ENCODE measurements around the gene CSNK2A2. TPM values are rescaled to one million over a fixed set of nuclear protein-coding genes. Genes with fewer than 3 reads are reported as not detected.

Gene CSNK2A2
- polyA plus RNA-seq, 2 of the 4 experiments (the other 2 are of a cell fraction): 42.5 to 47.6 TPM

- WGBS (ENCODE audit: missing lambda C conversion rate): 93% methylated on average over 23 of the region's 23 CpGs
- FAIRE-seq: no peak
- no peak for TF ChIP-seq JUN (IDR thresholded peaks at IDR 0.05)
- no peak for TF ChIP-seq CBX8 (IDR thresholded peaks at IDR 0.05)
- TF ChIP-seq ELK1 (IDR thresholded peaks at IDR 0.05; ENCODE audit: low read depth, low read length): no peak
- no peak for TF ChIP-seq MYC (IDR thresholded peaks at IDR 0.05; ENCODE audit: borderline replicate concordance, low read length)
- no peak for TF ChIP-seq CHD4 (IDR thresholded peaks at IDR 0.05; ENCODE audit: borderline replicate concordance)
- TF ChIP-seq RCOR1 (IDR thresholded peaks at IDR 0.05; ENCODE audit: low read depth, low read length): no peak
- TF ChIP-seq CHD2 (IDR thresholded peaks at IDR 0.05; ENCODE audit: low read length, partially characterized antibody): no peak
- TF ChIP-seq TP53 (CRISPR knock-in tag; IDR thresholded peaks at IDR 0.05): no peak
- Histone ChIP-seq H3K27ac (no peak overlapping the region), H3K4me3 (no peak overlapping the region), H3K4me2 (no peak overlapping the region), H3K9me3 (no peaks in the 10 kb centered on the region), H3K4me1 (no peaks in the 10 kb centered on the region)
- ChIA-PET POLR2A (no interaction called here), CTCF (interaction anchor here (0.7 to 1.1 kb wide), 2 partner anchors 17 to 84 kb away, joined by 3 read pairs; no protein-coding TSS in a partner anchor)
- DNase-seq (ENCODE audit: low read depth in 1 of 2, low spot score in 1 of 2): no peak
- no peak for ATAC-seq
Observed at GRCh38 chr16:58114827-58115825, 82.8 kb downstream of the CSNK2A2 start.

DNA sequence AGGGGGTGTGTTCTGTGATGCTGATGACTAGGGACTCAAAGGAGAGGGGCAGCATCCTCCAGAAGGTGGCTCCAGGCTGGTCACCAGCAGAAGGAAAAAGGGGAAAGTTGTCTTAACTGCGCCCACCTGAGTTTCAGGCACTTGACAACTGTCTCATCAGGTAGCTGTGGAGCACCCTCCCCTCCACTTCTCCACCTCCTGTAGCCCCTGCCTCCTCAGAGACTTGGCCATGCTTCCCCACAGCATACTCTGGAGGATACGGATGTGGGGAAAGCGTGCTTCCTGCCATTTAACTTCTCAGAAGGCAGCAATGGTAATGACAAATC lies 86.6 kb downstream of the CSNK2A2 start:
- no peak overlapping the region for H3K4me2 ChIP-seq
- no peaks in the 10 kb centered on the region for H3K9me3 ChIP-seq
- ChIA-PET POLR2A (no interaction called here), CTCF (interaction anchor here (5.2 kb wide), 1 partner anchor 13 kb away, joined by 35 read pairs; no protein-coding TSS in a partner anchor)
- H3K27ac ChIP-seq: no peak overlapping the region
- FAIRE-seq: no peak
- DNase-seq (ENCODE audit: low read depth in 1 of 2, low spot score in 1 of 2): no peak
- H3K4me1 ChIP-seq: no peaks in the 10 kb centered on the region
- H3K4me3 ChIP-seq: no peak overlapping the region
- no peak for TF ChIP-seq FOSL2 (IDR thresholded peaks at IDR 0.05)
- no peak for TF ChIP-seq FOSL2 (CRISPR knock-in tag; IDR thresholded peaks at IDR 0.05)
- no peak for TF ChIP-seq MAX (IDR thresholded peaks at IDR 0.05)
- TF ChIP-seq, protein P1, sequence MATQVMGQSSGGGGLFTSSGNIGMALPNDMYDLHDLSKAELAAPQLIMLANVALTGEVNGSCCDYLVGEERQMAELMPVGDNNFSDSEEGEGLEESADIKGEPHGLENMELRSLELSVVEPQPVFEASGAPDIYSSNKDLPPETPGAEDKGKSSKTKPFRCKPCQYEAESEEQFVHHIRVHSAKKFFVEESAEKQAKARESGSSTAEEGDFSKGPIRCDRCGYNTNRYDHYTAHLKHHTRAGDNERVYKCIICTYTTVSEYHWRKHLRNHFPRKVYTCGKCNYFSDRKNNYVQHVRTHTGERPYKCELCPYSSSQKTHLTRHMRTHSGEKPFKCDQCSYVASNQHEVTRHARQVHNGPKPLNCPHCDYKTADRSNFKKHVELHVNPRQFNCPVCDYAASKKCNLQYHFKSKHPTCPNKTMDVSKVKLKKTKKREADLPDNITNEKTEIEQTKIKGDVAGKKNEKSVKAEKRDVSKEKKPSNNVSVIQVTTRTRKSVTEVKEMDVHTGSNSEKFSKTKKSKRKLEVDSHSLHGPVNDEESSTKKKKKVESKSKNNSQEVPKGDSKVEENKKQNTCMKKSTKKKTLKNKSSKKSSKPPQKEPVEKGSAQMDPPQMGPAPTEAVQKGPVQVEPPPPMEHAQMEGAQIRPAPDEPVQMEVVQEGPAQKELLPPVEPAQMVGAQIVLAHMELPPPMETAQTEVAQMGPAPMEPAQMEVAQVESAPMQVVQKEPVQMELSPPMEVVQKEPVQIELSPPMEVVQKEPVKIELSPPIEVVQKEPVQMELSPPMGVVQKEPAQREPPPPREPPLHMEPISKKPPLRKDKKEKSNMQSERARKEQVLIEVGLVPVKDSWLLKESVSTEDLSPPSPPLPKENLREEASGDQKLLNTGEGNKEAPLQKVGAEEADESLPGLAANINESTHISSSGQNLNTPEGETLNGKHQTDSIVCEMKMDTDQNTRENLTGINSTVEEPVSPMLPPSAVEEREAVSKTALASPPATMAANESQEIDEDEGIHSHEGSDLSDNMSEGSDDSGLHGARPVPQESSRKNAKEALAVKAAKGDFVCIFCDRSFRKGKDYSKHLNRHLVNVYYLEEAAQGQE (IDR thresholded peaks at IDR 0.05): no peak
- TF ChIP-seq EHF (CRISPR knock-in tag; IDR thresholded peaks at IDR 0.05): no peak
- TF ChIP-seq CEBPB (IDR thresholded peaks at IDR 0.05): no peak
- no peak for TF ChIP-seq HDAC2 (IDR thresholded peaks at IDR 0.05)
- TF ChIP-seq RFX5 (IDR thresholded peaks at IDR 0.05): no peak
- no peak for TF ChIP-seq SREBF2 (IDR thresholded peaks at IDR 0.05)
- no peak for TF ChIP-seq FOXS1 (CRISPR knock-in tag; IDR thresholded peaks at IDR 0.05)
- TF ChIP-seq HES2 (IDR thresholded peaks at IDR 0.05): no peak
- no peak for TF ChIP-seq MAZ (IDR thresholded peaks at IDR 0.05; ENCODE audit: borderline replicate concordance, low read depth, low read length)
- TF ChIP-seq EP300 (IDR thresholded peaks at IDR 0.05): no peak
- TF ChIP-seq HOXB5 (CRISPR knock-in tag; IDR thresholded peaks at IDR 0.05): no peak
- TF ChIP-seq NFE2L2 (conservative IDR thresholded peaks at IDR 0.05; ENCODE audit: low read length): no peak
- TF ChIP-seq MAFK (IDR thresholded peaks at IDR 0.05; ENCODE audit: partially characterized antibody): no peak
- no peak for TF ChIP-seq CHD4 (IDR thresholded peaks at IDR 0.05; ENCODE audit: borderline replicate concordance)
- TF ChIP-seq HEYL (CRISPR knock-in tag; IDR thresholded peaks at IDR 0.05): no peak
- no peak for TF ChIP-seq CTCF (IDR thresholded peaks at IDR 0.05)
- WGBS (ENCODE audit: missing lambda C conversion rate): 92% methylated on average over 3 of the region's 3 CpGs
- no peak for ATAC-seq

Measured in A549 (cell line).